ENCODE measurements around the gene EIF3F. TPM values are rescaled to one million over a fixed set of nuclear protein-coding genes. Genes with fewer than 3 reads are reported as not detected.

The EIF3F gene
- polyA plus RNA-seq, 1 donor from 2014 or later: 266 TPM

DNA sequence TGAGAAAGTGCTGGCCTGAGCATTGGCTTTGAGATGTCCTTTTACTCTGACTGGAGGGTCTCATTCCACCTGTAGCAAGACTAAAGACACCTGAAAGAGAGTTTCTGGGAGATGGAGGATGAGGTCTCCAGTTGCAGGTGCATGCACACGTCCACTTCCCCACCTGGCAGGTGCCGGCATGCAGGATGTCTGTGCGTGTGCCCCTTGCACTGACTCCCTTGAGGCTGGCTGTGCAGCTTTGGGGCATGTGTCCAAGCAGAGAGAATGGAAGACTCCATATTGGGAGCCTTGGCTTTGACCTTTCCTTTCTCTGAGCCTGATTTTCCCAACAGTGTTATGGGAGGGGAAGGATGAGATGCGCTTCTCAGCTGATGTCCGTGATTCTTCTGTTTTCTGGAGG is 49.8 kb downstream of the EIF3F start:
- Histone ChIP-seq H3K9me2 (ENCODE audit: insufficient read depth, low read length) (no peaks in the 10 kb centered on the region), H3K27me3 (ENCODE audit: insufficient read depth, low read depth, low read length) (no peaks in the 10 kb centered on the region), H2AFZ (ENCODE audit: low read depth, low read length) (no peak overlapping the region), H3K4me2 (ENCODE audit: low read length) (no peak overlapping the region), H3K9ac (ENCODE audit: low read length) (no peak overlapping the region), H3F3A (ENCODE audit: insufficient read depth, low read length, poor library complexity, severe bottlenecking) (no peaks in the 10 kb centered on the region), H3K36me3 (ENCODE audit: insufficient read depth, low read length) (no peaks in the 10 kb centered on the region), H3K27ac (ENCODE audit: low read length) (peak overlapping the region; percentile 94), H4K20me1 (ENCODE audit: insufficient read depth) (no peaks in the 10 kb centered on the region), H3K9me3 (ENCODE audit: low read length) (no peaks in the 10 kb centered on the region), H3K4me3 (ENCODE audit: low read length) (no peak overlapping the region), H3K79me2 (replicated peaks; ENCODE audit: insufficient read depth, low read length) (peaks cover 16% of the 10 kb centered on the region)
- TF ChIP-seq RAD21 (conservative IDR thresholded peaks at IDR 0.05): no peak
- TF ChIP-seq CTCF (IDR thresholded peaks at IDR 0.05; ENCODE audit: poor library complexity, severe bottlenecking): no peak
- TF ChIP-seq POLR2AphosphoS5 (IDR thresholded peaks at IDR 0.05): no peak
- no peak for TF ChIP-seq MXI1 (conservative IDR thresholded peaks at IDR 0.05; ENCODE audit: poor library complexity, severe bottlenecking)
- TF ChIP-seq EP300 (conservative IDR thresholded peaks at IDR 0.05; ENCODE audit: poor library complexity, severe bottlenecking): no peak
- TF ChIP-seq, protein P1, sequence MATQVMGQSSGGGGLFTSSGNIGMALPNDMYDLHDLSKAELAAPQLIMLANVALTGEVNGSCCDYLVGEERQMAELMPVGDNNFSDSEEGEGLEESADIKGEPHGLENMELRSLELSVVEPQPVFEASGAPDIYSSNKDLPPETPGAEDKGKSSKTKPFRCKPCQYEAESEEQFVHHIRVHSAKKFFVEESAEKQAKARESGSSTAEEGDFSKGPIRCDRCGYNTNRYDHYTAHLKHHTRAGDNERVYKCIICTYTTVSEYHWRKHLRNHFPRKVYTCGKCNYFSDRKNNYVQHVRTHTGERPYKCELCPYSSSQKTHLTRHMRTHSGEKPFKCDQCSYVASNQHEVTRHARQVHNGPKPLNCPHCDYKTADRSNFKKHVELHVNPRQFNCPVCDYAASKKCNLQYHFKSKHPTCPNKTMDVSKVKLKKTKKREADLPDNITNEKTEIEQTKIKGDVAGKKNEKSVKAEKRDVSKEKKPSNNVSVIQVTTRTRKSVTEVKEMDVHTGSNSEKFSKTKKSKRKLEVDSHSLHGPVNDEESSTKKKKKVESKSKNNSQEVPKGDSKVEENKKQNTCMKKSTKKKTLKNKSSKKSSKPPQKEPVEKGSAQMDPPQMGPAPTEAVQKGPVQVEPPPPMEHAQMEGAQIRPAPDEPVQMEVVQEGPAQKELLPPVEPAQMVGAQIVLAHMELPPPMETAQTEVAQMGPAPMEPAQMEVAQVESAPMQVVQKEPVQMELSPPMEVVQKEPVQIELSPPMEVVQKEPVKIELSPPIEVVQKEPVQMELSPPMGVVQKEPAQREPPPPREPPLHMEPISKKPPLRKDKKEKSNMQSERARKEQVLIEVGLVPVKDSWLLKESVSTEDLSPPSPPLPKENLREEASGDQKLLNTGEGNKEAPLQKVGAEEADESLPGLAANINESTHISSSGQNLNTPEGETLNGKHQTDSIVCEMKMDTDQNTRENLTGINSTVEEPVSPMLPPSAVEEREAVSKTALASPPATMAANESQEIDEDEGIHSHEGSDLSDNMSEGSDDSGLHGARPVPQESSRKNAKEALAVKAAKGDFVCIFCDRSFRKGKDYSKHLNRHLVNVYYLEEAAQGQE (IDR thresholded peaks at IDR 0.05; ENCODE audit: borderline replicate concordance): no peak
- TF ChIP-seq EZH2 (IDR thresholded peaks at IDR 0.05; ENCODE audit: borderline replicate concordance, insufficient read depth, low read length, poor library complexity, severe bottlenecking): no peak
- TF ChIP-seq TAF1 (IDR thresholded peaks at IDR 0.05; ENCODE audit: low read depth): no peak
- TF ChIP-seq SMC3 (conservative IDR thresholded peaks at IDR 0.05; ENCODE audit: poor library complexity): no peak

GRCh38 chr11:8038393-8038792 is 51.3 kb downstream of the EIF3F start:
- Histone ChIP-seq H3K27ac (ENCODE audit: low read length) (peak overlapping the region; percentile 94), H3K36me3 (ENCODE audit: insufficient read depth, low read length) (no peaks in the 10 kb centered on the region), H3K4me3 (ENCODE audit: low read length) (peak overlapping the region; percentile 60), H3K4me2 (ENCODE audit: low read length) (peak overlapping the region; percentile 72), H3K9me2 (ENCODE audit: insufficient read depth, low read length) (no peaks in the 10 kb centered on the region), H3K27me3 (ENCODE audit: insufficient read depth, low read depth, low read length) (no peaks in the 10 kb centered on the region), H4K20me1 (ENCODE audit: insufficient read depth) (no peaks in the 10 kb centered on the region), H3K9ac (ENCODE audit: low read length) (peak overlapping the region; percentile 69), H3K9me3 (ENCODE audit: low read length) (no peaks in the 10 kb centered on the region), H3F3A (ENCODE audit: insufficient read depth, low read length, poor library complexity, severe bottlenecking) (no peaks in the 10 kb centered on the region), H2AFZ (ENCODE audit: low read depth, low read length) (peak overlapping the region; percentile 41), H3K79me2 (replicated peaks; ENCODE audit: insufficient read depth, low read length) (peaks cover 16% of the 10 kb centered on the region)
- TF ChIP-seq POLR2AphosphoS5 (IDR thresholded peaks at IDR 0.05) (peak; percentile 56), RAD21 (conservative IDR thresholded peaks at IDR 0.05) (peak; percentile 71), CTCF (IDR thresholded peaks at IDR 0.05; ENCODE audit: poor library complexity, severe bottlenecking) (peak; percentile 64), EZH2 (IDR thresholded peaks at IDR 0.05; ENCODE audit: borderline replicate concordance, insufficient read depth, low read length, poor library complexity, severe bottlenecking) (no peak), EP300 (conservative IDR thresholded peaks at IDR 0.05; ENCODE audit: poor library complexity, severe bottlenecking) (peak; percentile 84), MXI1 (conservative IDR thresholded peaks at IDR 0.05; ENCODE audit: poor library complexity, severe bottlenecking) (peak; percentile 64), SMC3 (conservative IDR thresholded peaks at IDR 0.05; ENCODE audit: poor library complexity) (peak; percentile 72), TAF1 (IDR thresholded peaks at IDR 0.05; ENCODE audit: low read depth) (no peak)
- TF ChIP-seq, protein P1 (IDR thresholded peaks at IDR 0.05; ENCODE audit: borderline replicate concordance): no peak

All from neural cell (in vitro differentiated cells).